Breast epithelium (tissue), 4 donors: ENCODE results near the gene FAAP100. TPM values are rescaled to one million over a fixed set of nuclear protein-coding genes. Genes with fewer than 3 reads are reported as not detected.
A peak's percentile ranks its signal among the peaks of the same experiment; 100 is the strongest.

ENCODE experiments used
- DNase-seq, 2 donors: peaks; one replicate each; pipeline ENCODE4 v3.0.0-alpha.2; 2019; ENCODE audit warnings: low spot score in 2 of 2
- H3K27ac ChIP-seq, 2 donors: fragments of 200-600 bp; sonication (generic) in 1 of 2; one replicate each; pipeline ENCODE4 v1.5.1; 2016 to 2019; ENCODE audit warnings: mild to moderate bottlenecking in 1 of 2
- H3K27me3 ChIP-seq, 2 donors: fragments of 200-600 bp; sonication (generic) in 1 of 2; one replicate each; pipeline versions ENCODE4 v1.5.1 to v1.6.0; 2017 to 2019; ENCODE audit warnings: control low read depth in 1 of 2, mild to moderate bottlenecking in 1 of 2
- H3K36me3 ChIP-seq: fragments of 200-600 bp; one replicate; pipeline ENCODE4 v1.5.1; 2019
- H3K4me1 ChIP-seq, 2 donors: fragments of 200-600 bp; sonication (generic); one replicate each; pipeline ENCODE4 v1.5.1; 2016 to 2019; ENCODE audit warnings: control low read depth in 1 of 2
- H3K4me3 ChIP-seq, 3 donors: fragments of 200-600 bp; sonication (generic); 1 replicate in 2 of 3; 2 replicates in 1 of 3; pipeline ENCODE4 v1.5.1; 2016 to 2019; ENCODE audit warnings: mild to moderate bottlenecking in 3 of 3, moderate library complexity in 2 of 3
- H3K9me3 ChIP-seq, 2 donors: fragments of 200-600 bp; sonication (generic) in 1 of 2; one replicate each; pipeline ENCODE4 v1.5.1; 2016 to 2019; ENCODE audit warnings: control low read depth in 1 of 2
- POLR2A ChIP-seq: fragments of 450-650 bp; IDR thresholded peaks from one replicate; pipeline ENCODE4 v1.6.1; 2016; ENCODE audit warnings: antibody characterized with exemption, mild to moderate bottlenecking, moderate library complexity
- POLR2AphosphoS5 ChIP-seq, 3 donors: sonication (generic); formaldehyde crosslinking; IDR thresholded peaks; one replicate each; pipeline ENCODE4 v1.6.1; 2017; ENCODE audit warnings: antibody characterized with exemption in 3 of 3
- intact Hi-C: fragments of 100-400 bp; cut with DNase I; formaldehyde crosslinking; loops from one replicate; pipeline ENCODE4 v1.15.1; 2023; ENCODE audit warnings: low total_unique reads
- total RNA-seq, 3 donors: library from RNA; depleted of rRNA; stranded (reverse); fragments of >200 nt; gene quantifications; one replicate each; pipeline ENCODE4 v1.1.0, GENCODE V29; 2016
- TF ChIP-seq, protein P1 (sequence below), 3 donors: fragments of 450-650 bp; IDR thresholded peaks; one replicate each; pipeline ENCODE4 v1.5.1; 2016 to 2017; ENCODE audit warnings: antibody characterized with exemption in 3 of 3, mild to moderate bottlenecking in 3 of 3, moderate library complexity in 3 of 3

Gene FAAP100
- total RNA-seq, 3 donors from 2014 or later: 13.0 to 23.1 (median 20.6) TPM

DNA sequence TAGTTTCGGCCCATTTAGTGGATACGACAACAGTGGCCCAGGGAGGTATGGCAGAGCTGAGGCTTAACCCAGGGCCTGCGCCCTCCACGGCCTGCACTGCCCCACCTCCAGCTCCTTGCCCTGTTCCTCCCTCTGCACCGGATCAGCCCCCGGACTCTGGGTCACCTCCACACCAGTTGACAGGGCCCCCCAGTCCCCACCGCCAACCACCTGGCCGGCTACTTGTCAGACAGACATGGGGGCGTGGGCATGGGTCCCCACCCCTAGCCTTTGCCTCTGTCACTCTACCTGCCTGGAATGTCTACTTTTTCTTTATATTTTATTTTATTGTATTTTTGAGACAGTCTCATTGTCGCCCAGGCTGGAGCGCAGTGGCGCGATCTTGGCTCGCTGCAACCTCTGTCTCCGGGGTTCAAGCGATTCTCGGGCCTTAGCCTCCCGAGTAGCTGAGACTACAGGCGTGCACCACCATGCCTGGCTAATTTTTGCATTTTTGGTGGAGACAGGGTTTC lies 36.6 kb downstream of the FAAP100 start:
- H3K36me3 ChIP-seq: no peaks in the 10 kb centered on the region
- DNase-seq: no peak
- H3K4me1 ChIP-seq: peaks cover 10 to 15% of the 10 kb centered on the region in 2 donors
- no peaks in the 10 kb centered on the region for H3K9me3 ChIP-seq
- intact Hi-C loops: no loop called here
- H3K27ac ChIP-seq: peak overlapping the region; percentile 98 to 99
- TF ChIP-seq, protein P1, sequence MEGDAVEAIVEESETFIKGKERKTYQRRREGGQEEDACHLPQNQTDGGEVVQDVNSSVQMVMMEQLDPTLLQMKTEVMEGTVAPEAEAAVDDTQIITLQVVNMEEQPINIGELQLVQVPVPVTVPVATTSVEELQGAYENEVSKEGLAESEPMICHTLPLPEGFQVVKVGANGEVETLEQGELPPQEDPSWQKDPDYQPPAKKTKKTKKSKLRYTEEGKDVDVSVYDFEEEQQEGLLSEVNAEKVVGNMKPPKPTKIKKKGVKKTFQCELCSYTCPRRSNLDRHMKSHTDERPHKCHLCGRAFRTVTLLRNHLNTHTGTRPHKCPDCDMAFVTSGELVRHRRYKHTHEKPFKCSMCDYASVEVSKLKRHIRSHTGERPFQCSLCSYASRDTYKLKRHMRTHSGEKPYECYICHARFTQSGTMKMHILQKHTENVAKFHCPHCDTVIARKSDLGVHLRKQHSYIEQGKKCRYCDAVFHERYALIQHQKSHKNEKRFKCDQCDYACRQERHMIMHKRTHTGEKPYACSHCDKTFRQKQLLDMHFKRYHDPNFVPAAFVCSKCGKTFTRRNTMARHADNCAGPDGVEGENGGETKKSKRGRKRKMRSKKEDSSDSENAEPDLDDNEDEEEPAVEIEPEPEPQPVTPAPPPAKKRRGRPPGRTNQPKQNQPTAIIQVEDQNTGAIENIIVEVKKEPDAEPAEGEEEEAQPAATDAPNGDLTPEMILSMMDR (IDR thresholded peaks at IDR 0.05): no peak
- no peak for TF ChIP-seq POLR2A
- no peak for TF ChIP-seq POLR2AphosphoS5 (IDR thresholded peaks at IDR 0.05)
- peak overlapping the region; percentile 79 to 98 (median 92) for H3K4me3 ChIP-seq
- H3K27me3 ChIP-seq: no peaks in the 10 kb centered on the region

DNA sequence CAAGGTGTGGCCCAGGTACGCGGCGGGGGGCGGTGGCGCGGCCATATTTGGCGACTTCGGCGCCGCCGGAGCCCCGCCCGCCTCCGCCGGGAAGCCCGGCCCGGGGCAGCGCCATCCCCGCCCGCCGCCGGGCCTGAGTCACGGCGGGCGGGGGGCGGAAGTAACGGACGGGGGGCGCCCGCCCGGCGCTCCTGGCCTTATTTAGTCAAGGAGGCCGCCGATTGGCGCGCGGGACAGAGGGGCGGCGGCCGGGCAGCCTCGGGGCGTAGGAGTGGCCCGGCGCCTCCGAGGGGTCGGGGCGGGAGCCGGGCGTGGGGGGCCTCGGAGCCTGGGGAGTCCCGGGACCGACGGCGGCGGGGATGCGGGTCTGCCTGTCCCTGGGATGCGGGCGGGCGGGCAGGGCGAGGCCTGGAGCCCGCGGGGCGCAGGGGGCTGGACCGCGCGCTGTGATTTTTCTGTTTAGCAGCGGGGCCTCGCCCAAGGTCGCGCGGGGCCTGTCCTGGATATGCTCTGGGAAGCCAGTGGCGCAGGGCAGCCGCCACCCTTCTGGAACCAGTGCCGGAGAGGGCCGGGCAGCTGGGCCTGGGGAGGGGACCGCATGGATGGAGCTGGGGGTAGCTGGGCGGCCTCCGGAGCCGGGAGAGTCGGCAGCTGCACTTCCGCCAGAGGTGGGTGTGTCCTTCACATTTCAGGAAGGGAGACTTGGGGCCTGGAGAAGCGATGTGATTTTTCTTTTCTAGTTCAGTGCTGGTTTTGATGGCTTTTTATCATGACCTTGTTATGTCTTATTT lies 37.2 kb downstream of the FAAP100 start:
- peak; percentile 76 to 83 for DNase-seq
- peaks cover 10 to 14% of the 10 kb centered on the region in 2 donors for H3K4me1 ChIP-seq
- intact Hi-C loops: no loop called here

DNA sequence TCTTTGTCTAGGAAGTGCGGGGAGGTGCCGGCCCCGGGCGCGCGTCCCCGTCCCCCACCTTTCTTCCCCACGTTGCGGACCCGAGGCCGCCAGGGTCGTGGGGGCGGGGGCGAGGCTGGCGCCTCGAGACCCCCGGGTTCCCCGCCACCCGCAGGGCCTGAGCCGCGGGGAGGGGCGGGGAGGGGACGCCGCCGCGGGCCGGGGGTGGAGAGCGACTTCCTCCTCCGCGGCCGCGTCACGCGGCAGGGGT lies 37.7 kb downstream of the FAAP100 start:
- no peaks in the 10 kb centered on the region for H3K36me3 ChIP-seq
- intact Hi-C loops: no loop called here
- no peaks in the 10 kb centered on the region for H3K27me3 ChIP-seq
- no peak for DNase-seq
- TF ChIP-seq, protein P1 (IDR thresholded peaks at IDR 0.05): no peak
- peak in 1 of 3 donors; percentile 53 for TF ChIP-seq POLR2AphosphoS5 (IDR thresholded peaks at IDR 0.05)
- H3K4me1 ChIP-seq: peaks cover 6 to 9% of the 10 kb centered on the region in 2 donors
- H3K9me3 ChIP-seq: no peaks in the 10 kb centered on the region
- peak overlapping the region; percentile 98 to 99 for H3K27ac ChIP-seq
- peak overlapping the region; percentile 79 to 98 (median 92) for H3K4me3 ChIP-seq

More for the DNA sequence above, 37.2 kb downstream of the FAAP100 start:
- Histone ChIP-seq H3K27ac (peak overlapping the region; percentile 98 to 99), H3K36me3 (no peaks in the 10 kb centered on the region), H3K27me3 (no peaks in the 10 kb centered on the region), H3K9me3 (no peaks in the 10 kb centered on the region), H3K4me3 (peak overlapping the region; percentile 79 to 98 (median 92))
- TF ChIP-seq, protein P1 (IDR thresholded peaks at IDR 0.05): no peak
- TF ChIP-seq POLR2AphosphoS5 (IDR thresholded peaks at IDR 0.05): peak in 1 of 3 donors; percentile 49
- TF ChIP-seq POLR2A: no peak

DNA sequence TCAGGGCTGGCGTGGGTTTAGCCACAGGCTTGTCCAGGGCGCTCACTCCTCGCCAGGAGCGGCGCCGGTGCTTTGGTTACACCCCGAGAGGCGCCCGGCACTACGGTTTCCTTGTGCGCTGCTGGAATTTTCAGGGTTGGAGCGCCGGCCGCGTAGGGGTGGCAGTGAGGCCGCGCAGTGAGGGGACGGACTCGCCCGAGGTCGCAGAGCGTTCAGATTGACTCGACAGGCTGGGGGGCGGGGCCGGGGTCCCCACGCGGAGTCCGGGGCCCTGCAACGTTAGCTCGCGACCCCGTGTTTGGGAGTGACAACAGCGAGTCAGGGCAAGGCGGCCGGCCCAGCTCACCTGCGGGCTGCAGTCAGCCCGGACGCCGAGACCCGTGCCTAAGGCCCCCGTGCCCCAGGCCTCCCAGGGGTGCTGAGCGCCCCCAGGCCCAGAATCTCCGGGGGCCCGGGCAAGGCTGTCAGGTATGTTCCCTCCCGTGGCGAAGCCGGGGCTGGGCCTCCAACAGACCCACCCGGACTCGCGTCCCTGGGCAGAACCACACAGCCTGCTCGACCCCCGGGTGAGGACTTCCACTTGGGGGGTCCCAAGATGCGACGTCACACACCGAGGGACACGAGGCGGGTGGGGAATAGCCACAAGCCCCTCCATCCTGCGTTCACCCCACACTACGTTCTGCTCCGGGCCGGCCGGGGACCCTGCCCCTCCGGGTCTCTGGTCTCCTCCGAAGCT lies 38.2 kb downstream of the FAAP100 start:
- peak overlapping the region; percentile 98 to 99 for H3K27ac ChIP-seq
- peak overlapping the region; percentile 79 to 98 (median 92) for H3K4me3 ChIP-seq
- H3K4me1 ChIP-seq: peaks cover 2 to 8% of the 10 kb centered on the region in 2 donors
- TF ChIP-seq POLR2AphosphoS5 (IDR thresholded peaks at IDR 0.05) (peak in 1 of 3 donors; percentile 48), POLR2A (peak; percentile 19)
- TF ChIP-seq, protein P1 (IDR thresholded peaks at IDR 0.05): no peak
- no peaks in the 10 kb centered on the region for H3K36me3 ChIP-seq
- peak; percentile 72 to 75 for DNase-seq
- H3K9me3 ChIP-seq: no peaks in the 10 kb centered on the region
- intact Hi-C loops: no loop called here
- H3K27me3 ChIP-seq: no peaks in the 10 kb centered on the region

DNA sequence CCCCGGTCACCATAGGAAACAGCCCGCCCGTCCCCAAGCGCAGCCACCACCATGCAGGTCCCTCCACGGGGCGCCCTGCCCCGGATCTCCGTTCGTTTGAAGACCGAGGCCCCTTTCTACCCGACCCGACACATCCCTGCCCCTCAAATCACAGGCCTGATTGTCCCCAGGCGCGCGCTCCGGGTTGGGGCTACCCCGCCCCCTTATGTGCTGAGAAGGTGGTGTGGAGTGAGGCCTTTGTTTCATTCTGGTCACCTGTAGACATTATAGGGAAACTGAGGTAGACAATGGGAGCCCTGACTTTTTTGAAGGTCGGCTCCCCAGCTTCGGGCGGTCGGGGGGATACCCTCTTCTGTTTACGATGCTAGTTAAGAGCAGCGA lies 38.8 kb downstream of the FAAP100 start:
- peak overlapping the region; percentile 79 to 98 (median 92) for H3K4me3 ChIP-seq
- intact Hi-C loops: no loop called here
- TF ChIP-seq, protein P1 (IDR thresholded peaks at IDR 0.05): peak in 1 of 3 donors; percentile 11
- TF ChIP-seq POLR2AphosphoS5 (IDR thresholded peaks at IDR 0.05): peak in 1 of 3 donors; percentile 26
- TF ChIP-seq POLR2A: no peak
- peaks cover 0 to 8% of the 10 kb centered on the region in 2 donors for H3K4me1 ChIP-seq
- H3K27ac ChIP-seq: peak overlapping the region; percentile 98 to 99
- H3K27me3 ChIP-seq: no peaks in the 10 kb centered on the region
- H3K36me3 ChIP-seq: no peaks in the 10 kb centered on the region
- no peaks in the 10 kb centered on the region for H3K9me3 ChIP-seq
- DNase-seq: peak; percentile 73 to 80
